HuH-7 (cell line): ENCODE data around the gene CACNA1A.

Source experiments
- DNase-seq: peaks from one replicate; pipeline ENCODE4 v3.0.0; 2011; ENCODE audit warnings: low spot score

CACNA1A gene

DNA sequence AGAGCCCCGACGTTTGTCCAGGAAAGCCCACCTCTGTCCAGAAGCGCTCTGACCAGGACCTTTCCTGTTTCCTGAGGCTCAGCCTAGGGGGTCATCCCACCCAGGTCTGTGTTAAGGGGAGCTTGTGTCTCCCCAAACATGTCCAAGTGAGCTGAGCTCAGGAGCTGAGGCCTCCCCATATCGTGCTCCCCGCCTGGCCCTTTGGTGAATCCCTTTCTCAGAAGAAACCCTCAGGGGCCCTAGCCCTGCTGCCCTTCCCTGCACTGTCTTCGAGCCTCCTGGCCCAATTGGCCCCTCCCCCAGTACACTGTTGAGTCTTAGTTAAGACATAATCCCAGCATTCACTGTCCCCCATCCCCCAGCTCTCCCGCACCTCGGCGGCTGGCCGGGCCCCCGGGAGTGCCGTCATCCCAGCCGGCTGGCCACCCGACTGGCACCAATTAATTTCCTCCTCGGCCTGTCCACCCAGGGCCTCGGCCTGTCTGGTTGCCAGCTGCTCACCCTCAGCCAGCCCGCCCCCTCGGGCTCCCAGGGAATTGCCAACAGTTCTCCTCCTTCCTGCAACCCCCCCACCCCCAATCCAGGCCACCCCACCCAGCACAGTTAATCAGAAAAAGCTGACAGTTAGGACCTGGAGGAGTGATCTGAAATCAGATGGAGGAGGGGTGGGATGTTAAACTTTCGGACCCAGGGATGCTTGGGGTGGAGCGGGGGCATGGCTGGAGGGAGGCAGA lies 342.5 kb downstream of the CACNA1A start:
- DNase-seq, result no peak

DNA sequence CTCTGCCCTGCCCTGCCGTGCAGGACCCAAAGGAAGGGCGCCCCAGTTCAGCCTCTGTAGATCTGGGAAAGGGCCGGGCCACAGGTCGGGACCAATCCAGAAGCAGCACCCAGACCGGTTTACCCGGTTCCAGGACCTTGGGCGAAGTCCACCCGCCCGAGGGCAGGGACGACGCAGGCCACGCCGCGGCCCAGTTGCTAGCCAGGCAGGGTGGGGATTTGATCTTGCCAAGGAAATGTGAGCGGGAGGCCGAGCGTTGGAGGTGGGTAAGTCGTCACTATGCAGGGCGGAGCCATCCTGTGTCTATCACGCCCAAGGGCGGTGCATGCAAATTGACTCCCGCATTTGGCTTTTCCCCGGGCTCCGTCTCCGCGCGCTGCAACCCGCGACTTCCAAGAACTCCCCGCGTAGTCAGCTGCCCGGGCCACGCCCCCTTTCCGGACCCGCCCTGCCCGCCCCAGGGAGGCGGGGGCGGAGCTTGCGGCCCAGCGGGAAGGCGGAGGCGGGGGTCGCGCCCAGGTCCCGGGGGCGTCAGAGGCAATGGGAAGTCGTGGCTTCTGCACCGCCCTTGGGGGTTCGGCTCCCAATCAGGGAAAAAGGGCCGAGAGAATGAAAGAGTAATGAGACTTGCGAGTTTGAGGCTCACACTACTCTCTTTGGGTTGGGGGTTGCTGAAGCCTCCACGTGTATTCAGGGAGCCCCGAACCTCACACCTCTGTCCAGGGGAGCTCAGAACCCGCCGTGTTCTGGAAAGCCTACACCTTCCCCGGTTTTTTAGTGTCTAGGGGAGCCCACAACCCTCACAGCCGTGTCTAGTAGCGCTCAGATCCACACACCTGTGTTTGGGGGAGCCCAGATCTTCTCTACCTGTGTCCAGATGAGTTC lies 343.3 kb downstream of the CACNA1A start:
- DNase-seq, result no peak

DNA sequence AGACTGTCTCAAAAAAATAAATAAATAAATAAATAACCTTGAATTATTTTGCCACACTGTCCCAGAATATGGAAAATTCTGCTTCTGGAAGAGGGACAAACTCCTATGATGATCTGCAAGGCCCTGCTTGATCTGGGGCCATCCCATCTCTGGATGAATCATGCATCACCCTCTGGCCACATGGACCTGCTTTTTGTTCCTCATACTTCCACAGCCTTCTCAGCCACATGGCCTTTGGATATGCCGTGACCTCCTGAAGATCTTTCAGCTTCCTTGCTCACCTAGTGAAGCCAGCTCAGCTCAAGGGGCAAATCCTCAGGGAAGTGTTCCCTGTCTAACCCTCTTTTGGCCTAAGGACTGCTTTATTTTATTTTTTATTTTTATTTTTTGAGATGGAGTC lies 345.7 kb downstream of the CACNA1A start:
- no peak for DNase-seq

DNA sequence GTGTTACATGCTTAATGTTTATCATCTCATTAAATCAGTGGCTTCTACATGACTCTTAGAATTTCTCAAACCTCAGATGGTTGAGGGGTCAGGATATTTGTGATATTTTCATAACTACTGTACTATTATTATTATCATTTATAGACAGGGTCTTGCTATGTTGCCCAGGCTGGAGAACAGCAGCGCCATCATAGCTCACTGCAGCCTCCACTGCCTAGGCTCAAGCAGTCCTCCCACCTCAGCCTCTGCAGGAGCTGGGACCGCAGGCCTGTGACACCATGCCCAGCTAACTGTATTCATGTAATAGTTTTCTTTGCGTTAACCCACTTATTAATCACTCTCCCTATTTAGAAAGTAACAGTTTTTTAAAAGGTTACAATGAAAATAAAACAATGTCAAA lies 346.6 kb downstream of the CACNA1A start:
- DNase-seq, result no peak
